NB4 (cell line): Measurements from ENCODE around the gene LDLRAD4.

Source experiments
- DNase-seq: peaks from one replicate; pipeline ENCODE4 v3.0.0; 2010; ENCODE audit warnings: low read depth
- H3K4me3 ChIP-seq: one replicate; pipeline ENCODE4 v1.5.1; 2011; ENCODE audit warnings: mild to moderate bottlenecking, low read depth, low read length, moderate library complexity
- MYC ChIP-seq: IDR thresholded peaks from 2 replicates; pipeline ENCODE4 v1.6.1; 2011; ENCODE audit warnings: low read depth, low read length
- POLR2A ChIP-seq: IDR thresholded peaks from 2 replicates; pipeline ENCODE4 v1.6.1; 2011; ENCODE audit warnings: mild to moderate bottlenecking; ENCODE audit not compliant: insufficient read length; ENCODE audit errors: extremely low read depth
- TF ChIP-seq, protein P1 (sequence below): IDR thresholded peaks from one replicate; pipeline ENCODE4 v1.5.1; 2012; ENCODE audit warnings: low read depth, low read length
- TF ChIP-seq, protein P2 (sequence below): IDR thresholded peaks from 2 replicates; pipeline ENCODE4 v1.6.1; 2011; ENCODE audit warnings: low read depth, low read length

The LDLRAD4 gene

GRCh38 chr18:13614641-13615288, 396.2 kb downstream of the LDLRAD4 start:
- H3K4me3 ChIP-seq = no peak overlapping the region
- TF ChIP-seq, protein P1, sequence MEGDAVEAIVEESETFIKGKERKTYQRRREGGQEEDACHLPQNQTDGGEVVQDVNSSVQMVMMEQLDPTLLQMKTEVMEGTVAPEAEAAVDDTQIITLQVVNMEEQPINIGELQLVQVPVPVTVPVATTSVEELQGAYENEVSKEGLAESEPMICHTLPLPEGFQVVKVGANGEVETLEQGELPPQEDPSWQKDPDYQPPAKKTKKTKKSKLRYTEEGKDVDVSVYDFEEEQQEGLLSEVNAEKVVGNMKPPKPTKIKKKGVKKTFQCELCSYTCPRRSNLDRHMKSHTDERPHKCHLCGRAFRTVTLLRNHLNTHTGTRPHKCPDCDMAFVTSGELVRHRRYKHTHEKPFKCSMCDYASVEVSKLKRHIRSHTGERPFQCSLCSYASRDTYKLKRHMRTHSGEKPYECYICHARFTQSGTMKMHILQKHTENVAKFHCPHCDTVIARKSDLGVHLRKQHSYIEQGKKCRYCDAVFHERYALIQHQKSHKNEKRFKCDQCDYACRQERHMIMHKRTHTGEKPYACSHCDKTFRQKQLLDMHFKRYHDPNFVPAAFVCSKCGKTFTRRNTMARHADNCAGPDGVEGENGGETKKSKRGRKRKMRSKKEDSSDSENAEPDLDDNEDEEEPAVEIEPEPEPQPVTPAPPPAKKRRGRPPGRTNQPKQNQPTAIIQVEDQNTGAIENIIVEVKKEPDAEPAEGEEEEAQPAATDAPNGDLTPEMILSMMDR = no peak
- TF ChIP-seq MYC (no peak), POLR2A (no peak)
- TF ChIP-seq, protein P2, sequence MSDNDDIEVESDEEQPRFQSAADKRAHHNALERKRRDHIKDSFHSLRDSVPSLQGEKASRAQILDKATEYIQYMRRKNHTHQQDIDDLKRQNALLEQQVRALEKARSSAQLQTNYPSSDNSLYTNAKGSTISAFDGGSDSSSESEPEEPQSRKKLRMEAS = no peak
- no peak for DNase-seq

DNA sequence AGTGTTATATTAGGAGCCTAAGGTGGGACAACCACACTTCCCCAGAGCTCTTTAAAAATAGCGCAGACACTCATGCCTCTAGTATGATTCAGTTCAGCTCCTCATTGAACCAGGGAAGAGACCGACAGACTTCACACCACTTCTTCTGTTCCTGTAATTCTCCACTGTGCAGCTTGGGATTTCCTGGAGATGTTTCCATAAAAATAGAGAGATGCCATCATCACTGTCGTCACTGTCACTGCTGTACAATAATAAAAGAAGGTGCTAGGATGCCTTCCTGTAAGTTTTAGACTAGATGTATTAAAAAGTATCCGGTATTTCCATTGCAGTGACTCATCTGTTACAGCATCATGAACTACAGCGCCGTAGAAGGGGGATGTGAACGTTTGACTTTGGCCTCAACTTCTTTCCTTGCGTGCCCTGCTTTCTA, 396.9 kb downstream of the LDLRAD4 start:
- no peak for TF ChIP-seq MYC
- TF ChIP-seq, protein P1 = no peak
- TF ChIP-seq, protein P2 = no peak
- no peak for TF ChIP-seq POLR2A
- DNase-seq = no peak
- H3K4me3 ChIP-seq = no peak overlapping the region

GRCh38 chr18:13616041-13616440, 397.5 kb downstream of the LDLRAD4 start:
- TF ChIP-seq, protein P1 = no peak
- no peak for TF ChIP-seq MYC
- no peak for TF ChIP-seq POLR2A
- TF ChIP-seq, protein P2 = no peak
- DNase-seq = no peak
- no peak overlapping the region for H3K4me3 ChIP-seq

DNA sequence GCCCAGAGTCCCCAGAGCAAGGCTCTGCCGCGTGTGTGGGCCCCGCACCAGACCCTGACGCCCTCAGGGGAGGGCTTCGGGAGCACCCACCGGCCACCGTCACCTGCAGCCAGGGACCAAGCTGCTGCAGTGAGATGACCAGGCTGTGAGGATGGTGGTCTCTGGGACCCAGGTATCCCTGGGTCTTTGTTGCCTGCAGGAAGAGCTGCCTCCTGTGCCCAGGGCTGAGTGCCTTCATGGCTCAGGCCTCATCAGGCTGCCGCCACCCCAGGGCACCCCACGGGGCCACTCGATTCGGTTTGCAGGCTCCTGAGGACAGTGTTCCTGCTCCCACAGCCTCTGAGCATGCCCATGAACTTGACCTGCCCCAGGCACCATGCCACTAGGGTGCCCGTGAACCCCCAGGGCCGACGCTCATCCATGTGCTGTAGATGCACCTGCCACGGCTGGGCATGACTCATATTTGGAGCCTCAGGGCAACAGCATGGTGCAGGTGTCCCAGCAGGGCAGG, 398.0 kb downstream of the LDLRAD4 start:
- no peak overlapping the region for H3K4me3 ChIP-seq
- TF ChIP-seq, protein P1 = no peak
- no peak for TF ChIP-seq POLR2A
- TF ChIP-seq, protein P2 = no peak
- TF ChIP-seq MYC = no peak
- no peak for DNase-seq

DNA sequence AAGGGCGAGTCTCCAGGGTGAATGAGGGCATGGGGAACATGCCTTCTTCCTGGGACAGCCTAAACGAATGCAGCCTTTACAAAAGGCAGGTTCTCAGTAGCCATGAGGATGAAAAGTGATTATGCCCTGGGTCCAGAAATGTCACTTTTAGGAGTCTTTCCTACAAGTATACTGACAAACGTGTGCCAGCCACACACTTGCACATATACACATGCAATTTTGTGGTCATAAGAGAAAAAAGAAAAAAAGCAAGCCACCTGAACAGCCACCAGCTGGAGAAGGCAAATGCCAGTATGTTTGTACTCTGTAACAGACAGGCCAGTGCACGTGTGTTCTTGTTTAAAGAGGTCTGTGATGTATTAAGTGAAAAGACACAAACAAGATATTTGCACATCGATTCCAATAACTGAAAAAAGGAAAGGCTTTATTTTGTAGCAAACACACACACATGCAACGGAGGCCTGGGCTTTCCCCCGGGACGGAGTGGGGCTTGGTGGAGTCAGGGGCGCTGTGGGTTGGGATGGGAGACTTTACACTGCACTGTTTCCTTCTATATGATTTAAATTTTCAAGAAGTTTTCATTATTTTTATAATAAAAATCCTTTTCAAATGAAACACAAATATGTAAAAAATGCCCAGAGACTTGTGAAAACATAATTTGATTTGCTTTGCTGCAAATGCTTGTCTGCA, 399.4 kb downstream of the LDLRAD4 start:
- no peak for DNase-seq
- no peak overlapping the region for H3K4me3 ChIP-seq
- TF ChIP-seq, protein P1 = no peak
- TF ChIP-seq, protein P2 = no peak
